ENCODE data around the gene ITPR3. TPM values are rescaled to one million over a fixed set of nuclear protein-coding genes. Genes with fewer than 3 reads are reported as not detected.

Gene ITPR3
- total and polyA plus RNA-seq, 2 donors from 2014 or later: 4.2 to 86.3 TPM

- TF ChIP-seq CTCF (IDR thresholded peaks at IDR 0.05; ENCODE audit: borderline replicate concordance, extremely low read depth, insufficient read depth): peak; percentile 28
- intact Hi-C loops (cut with DNase I): no loop called here
- no peak overlapping the region for H3K4me3 ChIP-seq (ENCODE audit: low read length in 3 of 3)
- H3K9me3 ChIP-seq (ENCODE audit: control insufficient read depth in 2 of 3, insufficient read depth in 1 of 3, low read length in 3 of 3): no peaks in the 10 kb centered on the region
- FAIRE-seq (no peak), DNase-seq (peak in 1 of 5 donors; percentile 44)
- peak overlapping the region in 1 of 3 donors; percentile 26 for H3K9ac ChIP-seq (ENCODE audit: low read length in 3 of 3)
- no peaks in the 10 kb centered on the region for H3K27me3 ChIP-seq (ENCODE audit: control insufficient read depth, insufficient read depth, low read length)
- no peaks in the 10 kb centered on the region for H3K36me3 ChIP-seq (ENCODE audit: control insufficient read depth in 2 of 3, insufficient read depth in 3 of 3, low read length in 3 of 3)
- H3K27ac ChIP-seq (ENCODE audit: low read depth in 2 of 2, low read length in 2 of 2): no peak overlapping the region
- H3K4me1 ChIP-seq (ENCODE audit: control insufficient read depth in 2 of 3, insufficient read depth in 2 of 3, low read depth in 1 of 3, low read length in 3 of 3): no peaks in the 10 kb centered on the region
These were observed 13.3 kb upstream of the ITPR3 start for GRCh38 chr6:33607784-33608161.

- peak in 1 of 5 donors; percentile 39 for DNase-seq
- H3K36me3 ChIP-seq (ENCODE audit: control insufficient read depth in 2 of 3, insufficient read depth in 3 of 3, low read length in 3 of 3): no peaks in the 10 kb centered on the region
- H3K27ac ChIP-seq (ENCODE audit: low read depth in 2 of 2, low read length in 2 of 2): no peak overlapping the region
These were observed 12.1 kb upstream of the ITPR3 start for GRCh38 chr6:33609019-33609418.

GRCh38 chr6:33609528-33609927, 11.6 kb upstream of the ITPR3 start:
- H3K4me3 ChIP-seq (ENCODE audit: low read length in 3 of 3): no peak overlapping the region
- intact Hi-C loops (cut with DNase I): no loop called here
- no peaks in the 10 kb centered on the region for H3K9me3 ChIP-seq (ENCODE audit: control insufficient read depth in 2 of 3, insufficient read depth in 1 of 3, low read length in 3 of 3)
- H3K27ac ChIP-seq (ENCODE audit: low read depth in 2 of 2, low read length in 2 of 2): no peak overlapping the region
- no peaks in the 10 kb centered on the region for H3K36me3 ChIP-seq (ENCODE audit: control insufficient read depth in 2 of 3, insufficient read depth in 3 of 3, low read length in 3 of 3)
- no peak overlapping the region for H3K9ac ChIP-seq (ENCODE audit: low read length in 3 of 3)
- no peaks in the 10 kb centered on the region for H3K4me1 ChIP-seq (ENCODE audit: control insufficient read depth in 2 of 3, insufficient read depth in 2 of 3, low read depth in 1 of 3, low read length in 3 of 3)
- TF ChIP-seq CTCF (IDR thresholded peaks at IDR 0.05; ENCODE audit: borderline replicate concordance, extremely low read depth, insufficient read depth): no peak
- no peaks in the 10 kb centered on the region for H3K27me3 ChIP-seq (ENCODE audit: control insufficient read depth, insufficient read depth, low read length)
- no peak for FAIRE-seq
- DNase-seq: peak in 1 of 5 donors; percentile 75

More at GRCh38 chr6:33609019-33609418, 12.1 kb upstream of the ITPR3 start:
- FAIRE-seq: no peak
- no peak for TF ChIP-seq CTCF (IDR thresholded peaks at IDR 0.05; ENCODE audit: borderline replicate concordance, extremely low read depth, insufficient read depth)
- H3K4me3 ChIP-seq (ENCODE audit: low read length in 3 of 3): no peak overlapping the region
- no peak overlapping the region for H3K9ac ChIP-seq (ENCODE audit: low read length in 3 of 3)
- H3K27me3 ChIP-seq (ENCODE audit: control insufficient read depth, insufficient read depth, low read length): no peaks in the 10 kb centered on the region
- no peaks in the 10 kb centered on the region for H3K4me1 ChIP-seq (ENCODE audit: control insufficient read depth in 2 of 3, insufficient read depth in 2 of 3, low read depth in 1 of 3, low read length in 3 of 3)
- intact Hi-C loops (cut with DNase I): no loop called here
- H3K9me3 ChIP-seq (ENCODE audit: control insufficient read depth in 2 of 3, insufficient read depth in 1 of 3, low read length in 3 of 3): no peaks in the 10 kb centered on the region

- FAIRE-seq (no peak), DNase-seq (peak in 1 of 5 donors; percentile 72)
- Histone ChIP-seq H3K9ac (ENCODE audit: low read length in 3 of 3) (no peak overlapping the region), H3K27ac (ENCODE audit: low read depth in 2 of 2, low read length in 2 of 2) (no peak overlapping the region), H3K36me3 (ENCODE audit: control insufficient read depth in 2 of 3, insufficient read depth in 3 of 3, low read length in 3 of 3) (no peaks in the 10 kb centered on the region), H3K4me3 (ENCODE audit: low read length in 3 of 3) (no peak overlapping the region), H3K4me1 (ENCODE audit: control insufficient read depth in 2 of 3, insufficient read depth in 2 of 3, low read depth in 1 of 3, low read length in 3 of 3) (no peaks in the 10 kb centered on the region), H3K9me3 (ENCODE audit: control insufficient read depth in 2 of 3, insufficient read depth in 1 of 3, low read length in 3 of 3) (no peaks in the 10 kb centered on the region), H3K27me3 (ENCODE audit: control insufficient read depth, insufficient read depth, low read length) (no peaks in the 10 kb centered on the region)
- intact Hi-C loops (cut with DNase I): no loop called here
- no peak for TF ChIP-seq CTCF (IDR thresholded peaks at IDR 0.05; ENCODE audit: borderline replicate concordance, extremely low read depth, insufficient read depth)
These were observed 11.1 kb upstream of the ITPR3 start for GRCh38 chr6:33610067-33610466.

Data from kidney (tissue), 14 donors.